Kidney (tissue), 14 donors: ENCODE data around the gene SALL3. TPM values are rescaled to one million over a fixed set of nuclear protein-coding genes. Genes with fewer than 3 reads are reported as not detected.

Experiments used
- DNase-seq, 5 donors: peaks; one replicate each; pipeline ENCODE4 v3.0.0-alpha.2; 2013 to 2020
- FAIRE-seq: peaks from 2 replicates; lab custom pipeline; 2012; peaks lifted over from hg19 to GRCh38; lab: Jason Lieb, UNC
- H3K27ac ChIP-seq, 2 donors: one replicate each; pipeline ENCODE4 v1.7.0; 2013; ENCODE audit warnings: low read depth in 2 of 2, low read length in 2 of 2, inconsistent platforms in 1 of 2
- H3K27me3 ChIP-seq: one replicate; pipeline ENCODE4 v1.7.1; 2013; ENCODE audit warnings: low read length, inconsistent platforms; ENCODE audit not compliant: control insufficient read depth, insufficient read depth
- H3K36me3 ChIP-seq, 3 donors: one replicate each; pipeline versions ENCODE4 v1.7.0 to v1.7.1; 2013; ENCODE audit warnings: low read length in 3 of 3, control low read depth in 1 of 3, inconsistent platforms in 1 of 3; ENCODE audit not compliant: insufficient read depth in 3 of 3, control insufficient read depth in 2 of 3
- H3K4me1 ChIP-seq, 3 donors: one replicate each; pipeline versions ENCODE4 v1.7.0 to v1.7.1; 2013; ENCODE audit warnings: low read length in 3 of 3, inconsistent platforms in 1 of 3, low read depth in 1 of 3; ENCODE audit not compliant: control insufficient read depth in 2 of 3, insufficient read depth in 2 of 3
- H3K4me3 ChIP-seq, 3 donors: one replicate each; pipeline versions ENCODE4 v1.7.0 to v1.8.1; 2013; ENCODE audit warnings: low read length in 3 of 3, control low read depth in 1 of 3, inconsistent platforms in 1 of 3
- H3K9ac ChIP-seq, 3 donors: one replicate each; pipeline versions ENCODE4 v1.7.0 to v1.7.1; 2013; ENCODE audit warnings: low read length in 3 of 3, control low read depth in 1 of 3, inconsistent platforms in 1 of 3
- H3K9me3 ChIP-seq, 3 donors: one replicate each; pipeline versions ENCODE4 v1.7.0 to v1.7.1; 2013; ENCODE audit warnings: low read length in 3 of 3, control low read depth in 1 of 3, inconsistent platforms in 1 of 3; ENCODE audit not compliant: control insufficient read depth in 2 of 3, insufficient read depth in 1 of 3
- CTCF ChIP-seq: IDR thresholded peaks from 3 replicates; pipeline ENCODE4 v1.5.1; 2012; ENCODE audit warnings: mild to moderate bottlenecking, moderate library complexity, borderline replicate concordance; ENCODE audit not compliant: insufficient read depth; ENCODE audit errors: extremely low read depth
- intact Hi-C: fragments of 100-400 bp; cut with DNase I; formaldehyde crosslinking; loops from one replicate; pipeline ENCODE4 v1.11.1; 2022
- polyA plus RNA-seq: library from polyadenylated mRNA; stranded (reverse); fragments of 350-450 nt; fragmentation: Illumina TruSeq; extraction: RNeasy Lipid Tissue Mini Kit (QIAGEN cat#74804); gene quantifications from one replicate; pipeline ENCODE4 v1.2.3, GENCODE V29; 2014; ENCODE audit warnings: low read depth, low replicate concordance; ENCODE audit not compliant: insufficient read depth
- total RNA-seq: library from RNA; stranded (reverse); fragmentation: NEBNext Ultra II Directional; extraction: Animal tissue kit (Norgen Biotek cat#: 25700); gene quantifications from one replicate; pipeline ENCODE4 v1.2.1, GENCODE V29; 2021
- donor health status: control.
- donor health status: control.
- donor health status: control.
- donor health status: control.
- donor health status: control.
- donor health status: DM: yes; HTN: yes; CAD: no.
- donor health status: Normal renal cell carcinoma (clear cell type).

The SALL3 gene
- total and polyA plus RNA-seq, 2 donors from 2014 or later: 2.0 to 5.5 TPM

DNA sequence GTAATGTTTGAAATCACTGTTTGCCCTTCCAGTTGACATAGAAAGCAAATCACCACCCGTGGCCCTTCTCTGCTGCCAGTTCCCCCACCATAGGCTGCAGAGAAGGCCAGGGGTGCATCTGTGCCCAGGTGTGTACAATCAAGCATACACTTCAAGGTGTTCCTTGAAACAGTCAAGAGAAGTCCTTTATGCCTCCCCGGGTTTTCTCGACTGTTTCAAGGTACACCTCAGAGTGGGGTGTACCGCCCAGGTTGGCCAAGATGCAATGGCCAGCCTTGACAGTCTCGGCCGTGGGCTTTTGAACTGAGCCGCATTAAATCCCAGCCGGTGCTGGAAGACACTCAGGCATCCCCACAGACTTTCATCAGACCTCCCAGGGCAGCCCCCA lies 68.6 kb downstream of the SALL3 start:
- Histone ChIP-seq H3K9me3 (no peaks in the 10 kb centered on the region), H3K9ac (no peak overlapping the region), H3K36me3 (no peaks in the 10 kb centered on the region), H3K4me3 (no peak overlapping the region), H3K27ac (no peak overlapping the region), H3K27me3 (no peaks in the 10 kb centered on the region), H3K4me1 (peaks cover 0 to 3% (median 0%) of the 10 kb centered on the region in 3 donors)
- DNase-seq (no peak), FAIRE-seq (no peak)
- TF ChIP-seq CTCF: no peak
- intact Hi-C loops: no loop called here

DNA sequence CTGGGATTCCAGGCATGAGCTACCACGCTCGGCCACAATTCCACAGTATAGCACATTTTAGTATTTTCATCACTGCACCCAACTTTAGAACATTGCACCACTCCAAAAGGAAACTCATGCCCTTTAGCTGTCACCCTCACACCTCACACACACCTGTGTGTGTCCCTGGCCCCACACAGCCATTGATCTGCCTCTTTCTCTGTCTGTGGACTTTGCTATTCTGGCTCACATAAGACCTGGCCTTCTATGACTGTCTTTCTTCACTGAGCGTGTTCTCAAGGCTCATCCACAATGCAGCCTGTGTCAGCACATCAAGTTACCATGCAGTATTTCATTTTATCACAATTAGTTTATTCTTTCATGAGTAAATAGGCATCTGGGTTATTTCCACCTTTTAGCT lies 69.9 kb downstream of the SALL3 start:
- no peak for TF ChIP-seq CTCF
- Histone ChIP-seq H3K27me3 (no peaks in the 10 kb centered on the region), H3K4me3 (no peak overlapping the region), H3K36me3 (no peaks in the 10 kb centered on the region), H3K4me1 (peaks cover 0 to 3% (median 0%) of the 10 kb centered on the region in 3 donors), H3K9ac (no peak overlapping the region), H3K9me3 (no peaks in the 10 kb centered on the region), H3K27ac (no peak overlapping the region)
- DNase-seq: no peak
- intact Hi-C loops: no loop called here
- no peak for FAIRE-seq

Other genes with a start within 250 kb of the SALL3 start
- gene ATP9B, start 89.6 kb downstream of the SALL3 start, total RNA-seq: 48.2 TPM
- gene ATP9B, start 89.6 kb downstream of the SALL3 start, polyA plus RNA-seq: 10.0 TPM